Natural killer cell (primary cell): Measurements from ENCODE around the gene COG3. TPM values are rescaled to one million over a fixed set of nuclear protein-coding genes. Genes with fewer than 3 reads are reported as not detected.
A peak's percentile ranks its signal among the peaks of the same experiment; 100 is the strongest.

ENCODE experiments used
- ATAC-seq, 3 donors: fragments of 150-1000 bp in 2 of 3; fragments of 200-7000 bp in 1 of 3; cut with Tn5 transposase; 1 replicate in 1 of 3; 2 replicates in 2 of 3; pipeline ENCODE4 v1.10.0; 2021; ENCODE audit warnings: mild to moderate bottlenecking in 2 of 3, moderate library complexity in 2 of 3
- DNase-seq, 2 donors: peaks; one replicate each; pipeline versions ENCODE4 v3.0.0 to v3.0.0-alpha.2; 2013 to 2021; ENCODE audit warnings: mixed read lengths in 1 of 2
- H3K27ac ChIP-seq: one replicate; pipeline ENCODE4 v1.5.1; 2013; ENCODE audit warnings: mild to moderate bottlenecking, low read length
- H3K27me3 ChIP-seq: one replicate; pipeline ENCODE4 v1.6.1; 2013; ENCODE audit warnings: low read length; ENCODE audit not compliant: control insufficient read depth, insufficient read depth
- H3K36me3 ChIP-seq: one replicate; pipeline ENCODE4 v1.6.1; 2013; ENCODE audit warnings: low read length; ENCODE audit not compliant: control insufficient read depth, insufficient read depth
- H3K4me1 ChIP-seq: one replicate; pipeline ENCODE4 v1.6.1; 2013; ENCODE audit warnings: low read length; ENCODE audit not compliant: control insufficient read depth, insufficient read depth
- H3K4me3 ChIP-seq: one replicate; pipeline ENCODE4 v1.5.1; 2013; ENCODE audit warnings: low read length
- H3K9me3 ChIP-seq: one replicate; pipeline ENCODE4 v1.6.1; 2013; ENCODE audit warnings: low read length; ENCODE audit not compliant: control insufficient read depth, insufficient read depth
- H3K27ac Mint-ChIP-seq, 2 donors: one replicate each; pipeline ENCODE4 v1.8.0; 2022; ENCODE audit warnings: mild to moderate bottlenecking in 2 of 2, mixed read lengths in 2 of 2, moderate library complexity in 1 of 2
- H3K27me3 Mint-ChIP-seq, 2 donors: one replicate each; pipeline ENCODE4 v1.8.0; 2022; ENCODE audit warnings: low read depth in 2 of 2, mixed read lengths in 2 of 2
- H3K36me3 Mint-ChIP-seq: one replicate; pipeline ENCODE4 v1.8.0; 2022; ENCODE audit warnings: mixed read lengths
- H3K4me1 Mint-ChIP-seq, 2 donors: one replicate each; pipeline ENCODE4 v1.8.0; 2022; ENCODE audit warnings: mixed read lengths in 2 of 2
- H3K4me3 Mint-ChIP-seq: one replicate; pipeline ENCODE4 v1.8.0; 2022; ENCODE audit warnings: mild to moderate bottlenecking, moderate library complexity, mixed read lengths
- H3K9me3 Mint-ChIP-seq, 2 donors: one replicate each; pipeline ENCODE4 v1.8.0; 2022; ENCODE audit warnings: mixed read lengths in 2 of 2
- WGBS: methylation state at CpG from one replicate; pipeline ENCODE4 v1.1.7; 2013; ENCODE audit warnings: missing lambda C conversion rate; ENCODE audit not compliant: insufficient coverage; 5-methylcytosine and 5-hydroxymethylcytosine counted together
- intact Hi-C: fragments of 100-400 bp; cut with micrococcal nuclease; formaldehyde crosslinking; loops from one replicate; pipeline ENCODE4 v1.14.2; 2022
- total RNA-seq, 4 donors: library from RNA; stranded (reverse); fragments of 120-200 nt in 1 of 4; gene quantifications; one replicate each; pipeline versions ENCODE4 v1.2.3 to v1.2.4, GENCODE V29; 2013 to 2022
- TF ChIP-seq, protein P1 (sequence below): fragments of 200-600 bp; IDR thresholded peaks from one replicate; pipeline ENCODE4 v1.8.0; 2022; ENCODE audit warnings: antibody characterized with exemption

COG3 gene
- total RNA-seq, 3 donors from 2014 or later (not counting 1 experiment from before 2014, with no cell fraction given), result 48.8 to 58.1 (median 55.6) TPM

DNA sequence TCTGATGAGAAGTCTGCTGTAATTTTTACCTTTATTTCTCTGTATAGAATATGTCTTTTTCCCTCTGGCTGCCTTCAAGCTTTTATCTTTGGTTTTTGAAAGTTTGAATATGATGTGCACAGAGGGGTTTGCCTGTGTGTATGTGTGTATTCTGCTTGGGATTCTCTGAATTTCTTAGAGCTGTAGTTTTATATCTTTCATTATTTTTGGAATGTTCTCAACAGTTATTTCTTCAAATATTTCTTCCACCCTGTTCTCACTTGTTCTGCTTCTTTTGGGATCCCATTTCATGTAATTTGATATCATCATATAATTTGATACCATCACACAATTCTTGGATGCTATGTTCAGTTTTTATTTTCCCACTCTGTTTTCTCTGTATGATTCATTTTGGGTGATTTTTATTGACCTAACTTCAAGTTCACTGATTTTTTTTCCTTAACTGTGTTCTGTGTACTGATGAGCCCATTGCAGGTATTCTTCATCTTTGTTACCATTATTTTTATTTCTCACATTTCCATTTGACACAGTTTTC, 7.5 kb downstream of the COG3 start:
- no peak for DNase-seq
- no peaks in the 10 kb centered on the region for H3K27me3 Mint-ChIP-seq
- peaks cover 9% of the 10 kb centered on the region for H3K36me3 ChIP-seq
- intact Hi-C loops, result no loop called here
- no peak overlapping the region for H3K4me3 ChIP-seq
- ATAC-seq, result no peak
- TF ChIP-seq, protein P1, sequence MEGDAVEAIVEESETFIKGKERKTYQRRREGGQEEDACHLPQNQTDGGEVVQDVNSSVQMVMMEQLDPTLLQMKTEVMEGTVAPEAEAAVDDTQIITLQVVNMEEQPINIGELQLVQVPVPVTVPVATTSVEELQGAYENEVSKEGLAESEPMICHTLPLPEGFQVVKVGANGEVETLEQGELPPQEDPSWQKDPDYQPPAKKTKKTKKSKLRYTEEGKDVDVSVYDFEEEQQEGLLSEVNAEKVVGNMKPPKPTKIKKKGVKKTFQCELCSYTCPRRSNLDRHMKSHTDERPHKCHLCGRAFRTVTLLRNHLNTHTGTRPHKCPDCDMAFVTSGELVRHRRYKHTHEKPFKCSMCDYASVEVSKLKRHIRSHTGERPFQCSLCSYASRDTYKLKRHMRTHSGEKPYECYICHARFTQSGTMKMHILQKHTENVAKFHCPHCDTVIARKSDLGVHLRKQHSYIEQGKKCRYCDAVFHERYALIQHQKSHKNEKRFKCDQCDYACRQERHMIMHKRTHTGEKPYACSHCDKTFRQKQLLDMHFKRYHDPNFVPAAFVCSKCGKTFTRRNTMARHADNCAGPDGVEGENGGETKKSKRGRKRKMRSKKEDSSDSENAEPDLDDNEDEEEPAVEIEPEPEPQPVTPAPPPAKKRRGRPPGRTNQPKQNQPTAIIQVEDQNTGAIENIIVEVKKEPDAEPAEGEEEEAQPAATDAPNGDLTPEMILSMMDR, result no peak
- H3K4me1 ChIP-seq, result peaks cover 12% of the 10 kb centered on the region
- no peak overlapping the region for H3K4me3 Mint-ChIP-seq
- H3K4me1 Mint-ChIP-seq, result peaks cover 68 to 73% of the 10 kb centered on the region in 2 donors
- no peaks in the 10 kb centered on the region for H3K9me3 ChIP-seq
- no peak overlapping the region for H3K27ac Mint-ChIP-seq
- H3K36me3 Mint-ChIP-seq, result no peaks in the 10 kb centered on the region
- H3K27ac ChIP-seq, result no peak overlapping the region
- H3K27me3 ChIP-seq, result no peaks in the 10 kb centered on the region
- H3K9me3 Mint-ChIP-seq, result no peaks in the 10 kb centered on the region

DNA sequence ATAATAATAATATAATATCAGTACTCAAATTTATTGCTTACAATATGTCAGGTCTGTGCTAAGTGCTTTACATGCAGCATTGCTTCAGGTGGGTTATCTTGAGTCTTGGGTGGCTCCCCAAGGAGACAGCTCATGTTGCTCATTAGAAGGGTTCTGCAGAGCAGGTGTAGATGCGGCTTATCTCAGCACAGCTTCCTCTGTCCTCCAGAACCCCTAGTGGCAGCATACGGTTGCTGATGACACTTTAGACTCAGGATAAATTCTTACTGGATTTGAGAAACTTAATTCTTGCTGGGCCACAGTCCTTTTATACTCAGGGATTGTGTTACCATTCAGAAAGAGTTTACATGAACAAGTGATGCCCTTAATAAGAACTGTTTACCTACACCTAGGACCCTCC, 8.9 kb downstream of the COG3 start:
- Mint-ChIP-seq H3K9me3 (no peaks in the 10 kb centered on the region), H3K4me3 (no peak overlapping the region), H3K4me1 (peaks cover 55 to 61% of the 10 kb centered on the region in 2 donors), H3K27me3 (no peaks in the 10 kb centered on the region), H3K36me3 (no peaks in the 10 kb centered on the region), H3K27ac (no peak overlapping the region)
- intact Hi-C loops, result no loop called here
- Histone ChIP-seq H3K4me1 (peaks cover 11% of the 10 kb centered on the region), H3K36me3 (peaks cover 12% of the 10 kb centered on the region), H3K27ac (no peak overlapping the region), H3K27me3 (no peaks in the 10 kb centered on the region), H3K4me3 (no peak overlapping the region), H3K9me3 (no peaks in the 10 kb centered on the region)
- 80% methylated on average over 2 of the region's 2 CpGs for WGBS
- TF ChIP-seq, protein P1, result no peak
- peak in 1 of 2 donors; percentile 55 for DNase-seq
- peak in 1 of 3 donors; percentile 33 for ATAC-seq

DNA sequence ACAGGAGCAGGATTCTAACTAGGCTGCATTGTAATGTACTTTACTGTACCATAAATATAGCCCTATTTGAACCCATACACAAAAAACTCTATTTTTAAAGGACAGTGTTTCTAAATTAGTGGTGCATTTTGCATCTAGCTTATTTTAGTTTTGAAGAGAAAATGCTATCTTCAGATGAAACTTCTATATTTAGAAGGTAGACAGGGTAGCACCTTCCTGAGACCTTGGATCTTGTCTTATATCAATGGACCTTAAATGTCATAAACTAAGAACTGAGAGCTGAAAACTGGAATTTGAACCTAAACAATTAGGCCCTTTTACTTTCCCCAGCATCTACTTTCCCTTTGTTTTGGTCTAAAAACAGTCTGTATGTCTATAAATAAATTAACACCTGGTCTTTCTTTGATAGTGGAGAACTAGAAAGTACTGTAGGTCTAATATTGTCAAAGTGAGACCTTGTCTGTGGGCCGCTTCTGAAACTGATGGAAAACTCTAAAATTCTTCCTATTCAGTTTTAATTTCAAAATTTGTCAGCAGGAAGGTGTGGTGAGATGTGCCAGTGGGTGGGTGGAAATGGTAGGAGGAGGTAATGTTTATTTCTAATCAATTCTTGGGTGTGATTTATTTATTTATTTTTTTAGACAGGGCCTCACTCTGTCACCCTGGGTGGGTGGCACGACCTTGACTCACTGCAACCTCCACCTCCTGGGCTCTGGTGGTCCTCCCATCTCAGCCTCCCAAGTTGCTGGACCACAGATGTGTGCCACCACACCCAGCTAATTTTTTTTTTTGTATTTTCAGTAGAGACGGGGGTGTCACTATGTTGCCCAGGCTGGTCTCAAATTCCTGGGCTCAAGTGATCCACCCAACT, 10.1 kb downstream of the COG3 start:
- H3K27ac Mint-ChIP-seq, result peak overlapping the region; percentile 63 to 82
- peaks cover 49 to 50% of the 10 kb centered on the region in 2 donors for H3K4me1 Mint-ChIP-seq
- H3K4me1 ChIP-seq, result peaks cover 10% of the 10 kb centered on the region
- no peak overlapping the region for H3K4me3 ChIP-seq
- no peaks in the 10 kb centered on the region for H3K27me3 ChIP-seq
- no peaks in the 10 kb centered on the region for H3K9me3 ChIP-seq
- no peak overlapping the region for H3K27ac ChIP-seq
- WGBS, result 59% methylated on average over 2 of the region's 3 CpGs
- no peaks in the 10 kb centered on the region for H3K27me3 Mint-ChIP-seq
- no peak overlapping the region for H3K4me3 Mint-ChIP-seq
- H3K36me3 Mint-ChIP-seq, result no peaks in the 10 kb centered on the region
- TF ChIP-seq, protein P1, result no peak
- intact Hi-C loops, result no loop called here
- no peaks in the 10 kb centered on the region for H3K9me3 Mint-ChIP-seq
- DNase-seq, result no peak
- ATAC-seq, result no peak
- H3K36me3 ChIP-seq, result peaks cover 20% of the 10 kb centered on the region
